HepG2 (cell line): ENCODE data around the gene NUCB1. TPM values are rescaled to one million over a fixed set of nuclear protein-coding genes. Genes with fewer than 3 reads are reported as not detected.

Experiments used
- ATAC-seq: fragments of 200-7000 bp; cut with Tn5 transposase; 3 replicates; pipeline ENCODE4 v1.9.1; 2020; ENCODE audit warnings: mild to moderate bottlenecking, moderate library complexity
- BruUV-seq: library from RNA; stranded (reverse); fragments of 400-500 nt; replicated peaks from 2 replicates; lab custom pipeline; 2021; lab: Mats Ljungman, UMichigan
- CTCF ChIA-PET: fragments of 300-600 bp; formaldehyde crosslinking; extraction: SDS; loops from one replicate; lab custom pipeline; 2021; ENCODE audit warnings: low total read pairs, inconsistent platforms, low intra/inter-chr PET ratio; lab: Yijun Ruan, JAX
- POLR2A ChIA-PET: fragments of 350-600 bp; sonication (Branson Sonifier 250); formaldehyde crosslinking; loops from one replicate; lab custom pipeline; 2020; ENCODE audit warnings: antibody characterized with exemption, inconsistent platforms; lab: Yijun Ruan, JAX
- DNase-seq: peaks from one replicate; pipeline ENCODE4 v3.0.0-alpha.2; 2015; ENCODE audit warnings: low spot score
- FAIRE-seq: peaks from 3 replicates; lab custom pipeline; 2011; peaks lifted over from hg19 to GRCh38; lab: Jason Lieb, UNC
- H2AFZ ChIP-seq: one replicate; pipeline ENCODE4 v1.6.1; 2011; ENCODE audit warnings: low read length, inconsistent platforms
- H3K27ac ChIP-seq: fragments of 300-600 bp; 3 replicates; pipeline ENCODE4 v1.8.0; 2011; ENCODE audit warnings: mixed run types, mild to moderate bottlenecking, mixed read lengths, low read length, inconsistent platforms; ENCODE audit not compliant: insufficient read depth; ENCODE audit errors: extremely low read length
- H3K27me3 ChIP-seq, 2 experiments: fragments of 200-600 bp in 1 of 2; 2 replicates in 1 of 2; 3 replicates in 1 of 2; pipeline versions ENCODE4 v1.6.0 to v1.8.0; 2011; ENCODE audit warnings: low read length in 2 of 2, mild to moderate bottlenecking in 2 of 2, moderate library complexity in 2 of 2, inconsistent platforms in 1 of 2; ENCODE audit not compliant: insufficient read depth in 2 of 2, control insufficient read depth in 1 of 2
- H3K36me3 ChIP-seq, 2 experiments: fragments of 200-600 bp in 1 of 2; replicated peaks in 1 of 2; 2 replicates in 1 of 2; 3 replicates in 1 of 2; pipeline versions ENCODE4 v1.5.1 to v1.8.0; 2011; ENCODE audit warnings: low read length in 2 of 2, inconsistent platforms in 1 of 2; ENCODE audit not compliant: insufficient read depth in 2 of 2, control insufficient read depth in 1 of 2
- H3K4me1 ChIP-seq: 2 replicates; pipeline ENCODE4 v1.5.1; 2012; ENCODE audit warnings: low read length, inconsistent platforms; ENCODE audit not compliant: insufficient read depth
- H3K4me2 ChIP-seq: 2 replicates; pipeline ENCODE4 v1.6.0; 2011; ENCODE audit warnings: low read depth, low read length, inconsistent platforms
- H3K4me3 ChIP-seq, 3 experiments: fragments of 200-600 bp in 1 of 3; sonication (generic), shearing (Covaris generic) in 1 of 3; replicated peaks in 1 of 3; 2 replicates each; pipeline ENCODE4 v1.5.1; 2011 to 2016; ENCODE audit warnings: low read length in 3 of 3, inconsistent platforms in 2 of 3, low read depth in 2 of 3, mild to moderate bottlenecking in 2 of 3, control low read depth in 1 of 3, mixed read lengths in 1 of 3; ENCODE audit not compliant: insufficient read depth in 1 of 3
- H3K79me2 ChIP-seq: one replicate; pipeline ENCODE4 v1.6.1; 2011; ENCODE audit warnings: low read length, inconsistent platforms; ENCODE audit not compliant: insufficient read depth
- H3K9ac ChIP-seq: 2 replicates; pipeline ENCODE4 v1.6.0; 2011; ENCODE audit warnings: mild to moderate bottlenecking, low read depth, low read length, inconsistent platforms; ENCODE audit not compliant: insufficient read depth
- H3K9me3 ChIP-seq: 2 replicates; pipeline ENCODE4 v1.5.1; 2012; ENCODE audit warnings: mild to moderate bottlenecking, low read length
- H4K20me1 ChIP-seq: 2 replicates; pipeline ENCODE4 v1.6.0; 2011; ENCODE audit warnings: inconsistent platforms, mild to moderate bottlenecking, low read length, moderate library complexity; ENCODE audit not compliant: insufficient read depth
- ARNT ChIP-seq: fragments of 450-650 bp; IDR thresholded peaks from 2 replicates; pipeline ENCODE4 v1.6.1; 2017
- ATF4 ChIP-seq, 2 experiments: fragments of 450-650 bp in 1 of 2; sonication (generic) in 1 of 2; formaldehyde crosslinking; IDR thresholded peaks; 2 replicates each; pipeline versions ENCODE4 v1.5.0 to v1.8.0; 2020 to 2022; ENCODE audit warnings: mild to moderate bottlenecking in 1 of 2, missing genetic modification reagents in 1 of 2
- CERS6 ChIP-seq: sonication (generic); formaldehyde crosslinking; IDR thresholded peaks from 2 replicates; pipeline ENCODE4 v1.5.0; 2020; ENCODE audit warnings: missing genetic modification reagents
- HIC2 ChIP-seq: sonication (generic); formaldehyde crosslinking; IDR thresholded peaks from 2 replicates; pipeline ENCODE4 v1.9.0; 2022; ENCODE audit warnings: low read depth, missing genetic modification reagents
- ISL2 ChIP-seq: sonication (generic); formaldehyde crosslinking; IDR thresholded peaks from 2 replicates; pipeline ENCODE4 v1.5.0; 2020; ENCODE audit warnings: missing genetic modification reagents
- KDM5A ChIP-seq: fragments of 200-600 bp; sonication (generic); IDR thresholded peaks from 2 replicates; pipeline ENCODE4 v1.7.0; 2018; ENCODE audit warnings: antibody characterized with exemption, mild to moderate bottlenecking, low read length, borderline replicate concordance
- NR3C1 ChIP-seq: sonication (generic); formaldehyde crosslinking; IDR thresholded peaks from 2 replicates; pipeline ENCODE4 v1.4.0; 2020; ENCODE audit warnings: missing genetic modification reagents
- RAD51 ChIP-seq: fragments of 450-650 bp; IDR thresholded peaks from 2 replicates; pipeline ENCODE4 v1.6.1; 2016; ENCODE audit warnings: borderline replicate concordance
- ZFP37 ChIP-seq: sonication (generic); formaldehyde crosslinking; IDR thresholded peaks from 2 replicates; pipeline ENCODE4 v1.4.0; 2020; ENCODE audit warnings: missing genetic modification reagents, borderline replicate concordance
- ZNF513 ChIP-seq: sonication (generic); formaldehyde crosslinking; conservative IDR thresholded peaks from 2 replicates; pipeline ENCODE4 v1.5.0; 2020; ENCODE audit warnings: missing genetic modification reagents
- ZNF550 ChIP-seq: sonication (generic); formaldehyde crosslinking; IDR thresholded peaks from 2 replicates; pipeline ENCODE4 v1.4.0; 2020; ENCODE audit warnings: mild to moderate bottlenecking, missing genetic modification reagents, borderline replicate concordance
- ZNF792 ChIP-seq: IDR thresholded peaks from 2 replicates; pipeline ENCODE4 v1.6.1; 2016
- ZSCAN31 ChIP-seq: sonication (generic); formaldehyde crosslinking; IDR thresholded peaks from 2 replicates; pipeline ENCODE4 v1.5.0; 2020; ENCODE audit warnings: low read depth, mild to moderate bottlenecking, missing genetic modification reagents
- WGBS: methylation state at CpG from one replicate; pipeline ENCODE4 v1.1.6; 2017; ENCODE audit warnings: low lambda C conversion rate; 5-methylcytosine and 5-hydroxymethylcytosine counted together
- in situ Hi-C: cut with HindIII; loops from 2 replicates; pipeline ENCODE4 v1.10.0; 2017; ENCODE audit warnings: low pct_unique_long_range_greater_than_20kb; ENCODE audit not compliant: extremely low pct_ligation_motif_present
- intact Hi-C: fragments of 100-400 bp; cut with micrococcal nuclease; formaldehyde crosslinking; loops from one replicate; pipeline ENCODE4 v1.10.0; 2022; ENCODE audit not compliant: unreplicated experiment
- polyA plus RNA-seq, 8 experiments: library from polyadenylated mRNA; depleted of rRNA in 3 of 8; stranded (reverse) in 7 of 8; unstranded in 1 of 8; fragments of >200 nt; fragmentation: Illumina TruSeq in 4 of 8; extraction: Trizol in 4 of 8; gene quantifications; 2 replicates each; pipeline versions ENCODE4 v1.2.1 to v1.2.3, GENCODE V29; 2011 to 2016; ENCODE audit warnings: low read depth in 4 of 8, missing spikeins in 1 of 8, mixed read lengths in 1 of 8; ENCODE audit not compliant: insufficient read depth in 1 of 8
- total RNA-seq, 5 experiments: library from RNA; depleted of rRNA; stranded (reverse); fragments of >200 nt; fragmentation: Illumina TruSeq; extraction: Trizol; gene quantifications; 2 replicates each; pipeline ENCODE4 v1.2.3, GENCODE V29; 2016; ENCODE audit warnings: low read depth in 1 of 5
- TF ChIP-seq, protein P1 (sequence below): sonication (generic); formaldehyde crosslinking; conservative IDR thresholded peaks from 2 replicates; pipeline ENCODE4 v1.4.0; 2020; ENCODE audit warnings: missing genetic modification reagents
- TF ChIP-seq, protein P2 (sequence below): IDR thresholded peaks from 2 replicates; pipeline ENCODE4 v1.6.1; 2012; ENCODE audit warnings: inconsistent platforms

The NUCB1 gene
- total and polyA plus RNA-seq, 2 of the 13 experiments (the other 11 are each of a cell fraction or from before 2014, with no cell fraction given): 82.3 to 106 TPM

DNA sequence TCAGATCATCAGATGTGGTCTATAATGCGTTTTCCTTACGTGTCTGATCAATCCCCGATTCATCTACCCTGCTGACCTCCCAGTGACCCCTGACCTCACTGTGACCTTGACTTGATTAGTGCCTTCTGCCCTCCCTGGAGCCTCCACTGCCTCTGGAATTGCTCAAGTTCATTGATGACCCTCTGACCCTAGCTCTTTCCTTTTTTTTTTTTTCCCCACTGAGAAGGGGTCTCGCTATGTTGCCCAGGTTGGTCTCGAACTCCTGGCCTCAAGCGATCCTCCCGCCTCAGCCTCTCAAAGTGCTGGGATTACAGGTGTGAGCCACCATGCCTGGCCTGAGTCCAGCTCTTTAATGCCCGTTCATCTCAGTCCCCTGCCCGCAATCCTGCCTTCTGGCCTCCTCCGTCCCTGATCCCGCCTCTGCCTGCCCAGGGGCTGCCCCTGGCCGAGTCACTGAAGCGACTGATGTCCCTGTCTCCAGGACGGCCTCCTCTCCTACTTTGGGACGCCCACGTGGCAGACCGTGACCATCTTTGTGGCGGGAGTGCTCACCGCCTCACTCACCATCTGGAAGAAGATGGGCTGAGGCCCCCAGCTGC lies 61.0 kb downstream of the NUCB1 start:
- ChIA-PET CTCF (no interaction called here), POLR2A (interaction anchor here (1.0 to 2.8 kb wide), 10 partner anchors 8 to 342 kb away, joined by 3 to 35 read pairs (median 18); partner anchors contain the start of genes BAX, DHDH, GYS1 and PLEKHA4)
- Histone ChIP-seq H3K36me3 (peaks cover 3 to 9% of the 10 kb centered on the region in 2 experiments; a peak in 4 of 5 replicates), H2AFZ (no peak overlapping the region), H3K9me3 (no peaks in the 10 kb centered on the region), H3K4me1 (peaks cover 69% of the 10 kb centered on the region), H3K27me3 (no peaks in the 10 kb centered on the region; a peak in 1 of 5 replicates), H4K20me1 (peaks cover 10% of the 10 kb centered on the region), H3K4me2 (peak overlapping the region; percentile 97), H3K9ac (peak overlapping the region; percentile 98), H3K4me3 (peak overlapping the region in 2 of 3 experiments; percentile 80; a peak in 3 of 6 replicates), H3K27ac (peak overlapping the region; percentile 100), H3K79me2 (peaks cover 24% of the 10 kb centered on the region)
- FAIRE-seq (no peak), DNase-seq (peak; percentile 48), ATAC-seq (peak; percentile 1)
- WGBS: 50% methylated on average over 18 of the region's 19 CpGs
- BruUV-seq: no TSS peak
- intact Hi-C loops: loop anchor here (10.0 kb wide), 2 partner anchors 86 to 176 kb away; partner anchors contain the start of gene PPP1R15A
- in situ Hi-C loops: loop anchor here (5.0 kb wide), 1 partner anchor 89 kb away; the partner anchor contains the start of gene PPP1R15A
- no peak for TF ChIP-seq ZNF550
- no peak for TF ChIP-seq ZNF513 (CRISPR knock-in tag)
- TF ChIP-seq ISL2: no peak
- TF ChIP-seq NR3C1: no peak
- TF ChIP-seq KDM5A: no peak
- TF ChIP-seq CERS6 (CRISPR knock-in tag): no peak
- TF ChIP-seq ZSCAN31 (CRISPR knock-in tag): no peak
- TF ChIP-seq HIC2: no peak; the same call in 1 of the 2 replicates
- no peak for TF ChIP-seq ZFP37
- TF ChIP-seq, protein P1, sequence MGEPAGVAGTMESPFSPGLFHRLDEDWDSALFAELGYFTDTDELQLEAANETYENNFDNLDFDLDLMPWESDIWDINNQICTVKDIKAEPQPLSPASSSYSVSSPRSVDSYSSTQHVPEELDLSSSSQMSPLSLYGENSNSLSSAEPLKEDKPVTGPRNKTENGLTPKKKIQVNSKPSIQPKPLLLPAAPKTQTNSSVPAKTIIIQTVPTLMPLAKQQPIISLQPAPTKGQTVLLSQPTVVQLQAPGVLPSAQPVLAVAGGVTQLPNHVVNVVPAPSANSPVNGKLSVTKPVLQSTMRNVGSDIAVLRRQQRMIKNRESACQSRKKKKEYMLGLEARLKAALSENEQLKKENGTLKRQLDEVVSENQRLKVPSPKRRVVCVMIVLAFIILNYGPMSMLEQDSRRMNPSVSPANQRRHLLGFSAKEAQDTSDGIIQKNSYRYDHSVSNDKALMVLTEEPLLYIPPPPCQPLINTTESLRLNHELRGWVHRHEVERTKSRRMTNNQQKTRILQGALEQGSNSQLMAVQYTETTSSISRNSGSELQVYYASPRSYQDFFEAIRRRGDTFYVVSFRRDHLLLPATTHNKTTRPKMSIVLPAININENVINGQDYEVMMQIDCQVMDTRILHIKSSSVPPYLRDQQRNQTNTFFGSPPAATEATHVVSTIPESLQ (CRISPR knock-in tag): no peak
- TF ChIP-seq ATF4 (CRISPR knock-in tag; IDR thresholded peaks at IDR 0.05): 0 out of 4 replicates have a peak, but pooled peaks of 1 of the 2 experiments have one; percentile 21
- TF ChIP-seq, protein P2, sequence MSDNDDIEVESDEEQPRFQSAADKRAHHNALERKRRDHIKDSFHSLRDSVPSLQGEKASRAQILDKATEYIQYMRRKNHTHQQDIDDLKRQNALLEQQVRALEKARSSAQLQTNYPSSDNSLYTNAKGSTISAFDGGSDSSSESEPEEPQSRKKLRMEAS: peak; percentile 83
- TF ChIP-seq ZNF792: no peak
- TF ChIP-seq RAD51: no peak
- no peak for TF ChIP-seq ARNT
